NCI-H748 (cell line): ENCODE data around the gene ALPL.

Source experiments
- DNase-seq: peaks from one replicate; lab custom pipeline; 2025; ENCODE audit not compliant: unreplicated experiment; lab: John Stamatoyannopoulos, UW

The ALPL gene

DNA sequence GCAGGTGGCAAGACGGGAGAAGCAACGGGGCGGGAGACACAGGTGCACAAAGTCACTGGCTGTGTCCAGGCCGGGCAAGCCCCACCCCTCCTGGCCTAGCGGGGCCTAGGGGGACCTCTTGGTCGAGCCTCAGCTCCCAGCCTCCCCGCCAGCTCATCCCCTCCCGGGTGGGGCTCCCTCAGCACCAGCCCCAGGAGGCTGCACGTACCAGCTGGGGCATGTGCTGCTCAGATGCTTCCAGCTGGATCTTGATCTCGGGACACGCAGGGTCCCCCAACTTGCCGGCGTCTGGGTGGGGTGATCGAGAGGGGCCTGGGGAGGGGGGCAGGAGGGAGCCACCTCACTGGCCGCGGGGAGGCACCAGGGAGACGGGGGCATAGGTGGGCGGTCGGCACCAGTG, 88.5 kb downstream of the ALPL start:
- no peak for DNase-seq

DNA sequence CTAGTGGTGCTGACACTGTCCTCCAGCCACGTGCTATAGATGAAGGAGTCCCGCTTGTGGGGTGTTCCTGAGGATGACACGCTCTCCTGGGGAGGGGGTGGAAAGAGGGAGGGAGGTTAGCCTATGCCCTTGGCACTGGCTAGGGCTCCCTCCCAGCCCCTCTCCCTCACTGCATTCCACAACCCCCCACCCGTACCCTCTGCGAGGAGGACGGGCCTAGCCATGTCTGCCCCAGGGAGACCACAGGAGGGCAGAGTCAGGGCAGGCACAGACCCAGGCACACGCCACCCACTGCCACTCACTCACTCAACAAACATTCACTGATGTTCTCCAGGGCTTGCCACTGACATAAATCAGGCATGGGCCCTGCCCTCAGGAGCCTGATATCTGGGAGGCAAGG, 89.2 kb downstream of the ALPL start:
- no peak for DNase-seq

DNA sequence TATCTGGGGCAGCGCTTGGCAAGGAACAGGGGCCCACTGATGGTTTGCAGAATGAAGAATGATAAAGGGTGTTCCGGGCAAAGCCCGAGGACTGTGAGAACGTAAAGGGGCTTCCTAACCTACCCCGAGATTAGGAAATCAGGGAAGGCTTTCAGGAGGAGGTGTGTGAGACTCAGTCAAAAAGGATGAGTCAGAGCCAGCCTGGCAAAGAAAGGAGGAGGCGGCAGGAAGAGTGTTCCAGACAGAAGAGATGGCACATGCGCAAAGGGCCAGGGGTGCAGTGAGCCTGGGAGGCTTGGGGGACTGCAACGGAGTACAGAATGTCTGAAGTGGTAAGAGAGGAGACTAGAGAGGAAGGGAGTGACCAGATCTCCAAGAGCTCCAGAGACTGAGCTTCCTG, 89.7 kb downstream of the ALPL start:
- no peak for DNase-seq

DNA sequence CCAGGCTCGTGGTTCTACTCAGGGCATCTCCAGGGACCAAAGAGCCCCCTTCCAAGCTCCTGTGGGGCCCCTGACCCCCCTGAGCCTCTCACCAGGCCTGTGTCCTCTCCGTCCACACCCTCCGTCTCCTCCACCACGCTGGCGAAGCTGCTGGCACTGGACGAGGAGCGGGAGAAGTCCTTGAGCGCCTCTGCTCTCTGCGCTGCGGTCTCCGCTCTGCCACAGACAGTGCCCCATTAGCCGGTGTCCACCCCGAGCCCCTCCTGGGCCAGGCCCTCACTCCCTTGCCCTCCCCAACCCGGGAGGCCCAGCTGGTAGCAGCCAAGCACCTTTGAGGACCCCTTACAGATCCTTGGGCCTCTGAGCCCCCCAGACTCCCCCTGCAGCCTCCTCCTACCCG, 90.2 kb downstream of the ALPL start:
- no peak for DNase-seq

DNA sequence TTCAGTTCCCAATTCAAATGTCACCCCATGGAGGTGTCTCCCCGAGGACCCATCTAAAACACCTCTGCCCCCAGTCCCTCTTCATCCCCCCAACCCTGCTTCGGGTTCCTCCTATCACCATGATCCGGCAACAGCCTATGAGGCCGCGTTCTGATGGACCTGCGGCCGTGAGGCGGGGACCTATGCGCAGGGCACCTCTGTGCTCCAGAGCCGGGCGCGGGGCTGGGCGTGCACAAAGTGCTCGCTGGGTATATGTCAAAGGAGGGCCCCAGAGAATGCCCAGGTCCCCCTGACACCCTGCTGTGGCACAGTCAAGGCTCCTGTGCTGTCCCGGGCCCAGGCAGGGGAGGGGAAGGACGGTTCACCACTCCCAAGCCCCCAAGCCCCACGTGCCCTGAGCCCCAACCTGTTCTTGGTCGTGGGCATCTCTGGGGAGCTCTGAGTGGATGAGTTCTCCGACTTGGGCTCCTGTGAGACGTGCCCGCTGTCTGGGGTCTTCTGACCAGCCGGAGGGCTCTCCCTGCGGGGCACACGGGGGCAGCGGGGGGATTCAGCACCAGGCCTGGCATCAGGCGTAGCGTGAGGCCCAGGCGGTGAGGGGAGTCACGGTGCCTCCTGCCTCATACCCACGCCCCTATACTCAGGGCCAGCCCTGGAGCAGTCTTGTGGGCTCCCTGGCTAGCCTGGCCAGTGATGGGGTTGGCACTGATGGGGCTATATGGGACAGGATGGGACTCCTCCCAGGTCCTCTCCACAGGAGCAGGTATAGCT, 92.2 kb downstream of the ALPL start:
- DNase-seq = no peak

DNA sequence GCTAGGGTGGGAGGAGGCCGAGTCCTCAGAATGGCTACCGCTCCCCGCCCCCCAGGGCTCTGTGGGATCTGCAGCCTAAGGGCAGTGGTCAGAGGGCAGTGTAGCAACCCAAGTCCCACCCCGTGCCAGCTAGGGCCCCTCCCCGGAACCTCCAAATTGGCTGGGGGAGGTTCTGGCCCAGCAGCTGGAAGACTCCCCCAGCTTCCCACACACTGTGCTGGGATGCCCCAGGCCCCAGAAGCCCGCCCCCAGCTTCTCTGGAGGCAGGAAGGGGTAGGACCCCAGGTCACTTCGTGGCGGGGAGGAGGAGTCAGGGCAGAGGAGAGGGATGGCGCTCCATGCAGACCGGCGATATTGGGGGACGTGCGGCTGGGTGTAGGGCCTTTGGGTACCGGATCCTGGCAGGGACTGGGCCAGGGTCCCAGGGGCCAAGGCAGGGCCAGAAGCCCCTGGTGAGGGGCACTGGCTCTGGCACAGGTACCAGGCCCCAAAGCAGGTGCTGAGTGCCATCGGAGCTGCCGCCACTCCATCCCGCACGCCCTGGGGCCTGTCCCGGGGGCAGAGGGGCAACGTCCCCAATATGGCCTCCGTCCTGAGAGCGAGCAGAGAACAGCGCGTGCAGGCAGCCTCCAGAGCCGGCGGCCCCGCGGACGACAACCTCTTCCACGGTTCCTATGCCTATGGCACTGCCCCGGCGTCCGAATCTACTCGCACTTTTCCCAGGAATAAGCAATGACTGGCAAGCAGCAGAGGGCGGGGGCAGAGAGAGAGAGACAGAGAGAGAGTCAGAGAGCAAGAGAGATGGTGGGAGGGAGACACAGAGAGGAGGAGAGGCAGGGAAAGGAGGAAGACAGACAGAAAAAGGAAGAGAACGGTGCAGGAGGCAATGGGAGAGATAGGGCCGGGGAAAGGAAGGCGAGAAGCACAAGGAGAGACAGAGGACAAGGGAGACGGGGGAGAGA, 94.2 kb downstream of the ALPL start:
- no peak for DNase-seq

DNA sequence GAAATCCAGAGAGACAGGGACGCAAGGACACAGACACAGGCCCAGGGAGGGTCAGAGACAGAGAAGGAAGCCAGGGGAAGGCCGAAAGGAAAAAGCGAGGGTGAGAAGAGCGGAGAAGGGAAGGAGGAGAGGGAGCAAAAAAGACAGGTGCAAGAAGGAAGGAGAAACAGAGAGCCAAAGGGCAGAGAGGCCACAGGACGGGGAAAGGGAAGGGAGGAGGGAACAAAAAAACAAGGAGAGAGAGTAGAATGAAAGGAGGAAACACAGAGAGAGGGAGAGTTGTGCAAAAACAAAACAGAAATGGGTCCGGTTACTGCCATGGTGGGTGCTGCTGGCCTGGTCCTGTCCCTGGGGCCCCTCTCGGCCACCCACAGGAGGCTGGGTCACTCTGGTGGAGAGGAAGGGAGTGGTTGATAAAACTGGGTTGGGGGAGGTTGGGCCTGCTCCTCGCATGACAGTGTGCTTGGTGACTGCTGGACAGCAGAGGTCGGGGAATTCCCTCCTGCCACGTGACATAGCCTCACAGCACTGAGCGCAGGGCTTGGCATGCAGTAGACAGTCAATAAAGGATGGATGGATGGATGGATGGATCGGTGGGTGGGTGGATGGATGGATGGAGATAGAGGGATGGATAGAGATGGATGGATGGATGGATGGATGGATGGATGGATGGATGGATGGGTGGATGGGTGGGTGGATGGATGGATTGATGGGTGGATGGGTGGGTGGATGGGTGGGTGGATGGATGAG, 95.2 kb downstream of the ALPL start:
- DNase-seq = no peak

DNA sequence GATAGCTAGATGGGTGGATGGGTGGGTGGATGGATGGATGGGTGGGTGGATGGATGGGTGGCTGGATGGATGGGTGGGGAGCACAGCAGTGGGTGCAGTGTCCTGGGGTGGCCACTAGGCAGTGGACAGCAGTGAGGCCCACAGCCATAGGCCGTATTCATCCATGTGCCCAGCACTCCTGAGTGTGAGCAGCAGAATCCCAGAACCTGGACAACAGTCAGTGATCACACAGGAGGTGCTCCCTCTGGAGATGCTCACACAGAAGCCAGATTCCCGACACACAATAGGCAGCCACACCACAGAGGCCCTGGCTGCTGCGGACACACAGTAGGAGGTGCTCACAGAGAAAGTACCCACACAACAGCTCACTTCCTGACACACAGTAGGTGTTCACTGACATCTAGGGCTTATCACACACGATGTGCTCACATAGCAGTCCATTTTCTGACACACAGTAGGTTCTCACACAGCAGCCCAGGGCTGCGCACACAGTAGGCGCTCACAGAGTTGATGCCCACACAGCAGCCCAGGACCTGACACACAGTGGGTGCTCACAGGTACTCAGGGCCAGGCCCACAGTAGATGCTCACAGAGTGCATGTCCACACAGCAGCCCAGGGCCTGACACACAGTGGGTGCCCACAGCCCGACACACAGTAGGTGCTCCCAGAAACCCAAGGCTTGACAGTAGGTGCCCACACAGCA, 95.9 kb downstream of the ALPL start:
- no peak for DNase-seq

DNA sequence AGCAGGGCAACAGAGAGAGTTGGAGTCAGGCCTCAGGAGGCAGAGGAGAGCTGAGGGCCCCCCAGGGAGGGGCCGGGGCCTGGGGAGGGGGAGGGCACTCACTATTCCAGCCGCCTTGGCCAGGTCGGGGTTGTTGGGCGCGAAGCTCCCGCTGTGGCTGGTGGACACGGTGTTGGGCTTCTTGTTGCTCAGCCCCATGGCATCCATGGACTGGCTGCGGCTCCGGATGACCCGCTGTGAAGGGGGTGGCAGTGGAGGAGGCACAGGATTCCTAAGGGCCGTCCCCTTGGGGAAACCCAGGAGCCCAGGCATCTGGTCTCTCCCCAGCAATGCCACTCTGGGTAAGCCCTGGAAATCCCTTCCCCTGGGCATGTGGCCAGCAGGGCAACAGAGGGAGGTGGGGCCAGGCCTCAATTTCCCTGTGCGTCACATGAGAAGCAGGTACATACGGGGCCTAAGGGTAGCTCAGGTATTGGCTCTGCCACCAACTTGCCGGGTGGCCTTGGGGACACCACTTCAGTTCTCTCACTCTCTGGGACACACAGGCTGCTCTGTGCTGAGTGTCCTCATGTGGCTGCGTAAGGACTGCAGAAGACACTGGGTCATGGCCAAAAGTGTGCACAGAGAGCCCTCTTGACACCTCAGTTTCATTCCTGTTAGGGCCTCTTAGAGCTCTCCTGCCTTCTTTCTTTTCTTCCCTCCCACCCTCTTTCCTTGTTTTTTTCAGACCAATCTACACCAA, 96.9 kb downstream of the ALPL start:
- no peak for DNase-seq

DNA sequence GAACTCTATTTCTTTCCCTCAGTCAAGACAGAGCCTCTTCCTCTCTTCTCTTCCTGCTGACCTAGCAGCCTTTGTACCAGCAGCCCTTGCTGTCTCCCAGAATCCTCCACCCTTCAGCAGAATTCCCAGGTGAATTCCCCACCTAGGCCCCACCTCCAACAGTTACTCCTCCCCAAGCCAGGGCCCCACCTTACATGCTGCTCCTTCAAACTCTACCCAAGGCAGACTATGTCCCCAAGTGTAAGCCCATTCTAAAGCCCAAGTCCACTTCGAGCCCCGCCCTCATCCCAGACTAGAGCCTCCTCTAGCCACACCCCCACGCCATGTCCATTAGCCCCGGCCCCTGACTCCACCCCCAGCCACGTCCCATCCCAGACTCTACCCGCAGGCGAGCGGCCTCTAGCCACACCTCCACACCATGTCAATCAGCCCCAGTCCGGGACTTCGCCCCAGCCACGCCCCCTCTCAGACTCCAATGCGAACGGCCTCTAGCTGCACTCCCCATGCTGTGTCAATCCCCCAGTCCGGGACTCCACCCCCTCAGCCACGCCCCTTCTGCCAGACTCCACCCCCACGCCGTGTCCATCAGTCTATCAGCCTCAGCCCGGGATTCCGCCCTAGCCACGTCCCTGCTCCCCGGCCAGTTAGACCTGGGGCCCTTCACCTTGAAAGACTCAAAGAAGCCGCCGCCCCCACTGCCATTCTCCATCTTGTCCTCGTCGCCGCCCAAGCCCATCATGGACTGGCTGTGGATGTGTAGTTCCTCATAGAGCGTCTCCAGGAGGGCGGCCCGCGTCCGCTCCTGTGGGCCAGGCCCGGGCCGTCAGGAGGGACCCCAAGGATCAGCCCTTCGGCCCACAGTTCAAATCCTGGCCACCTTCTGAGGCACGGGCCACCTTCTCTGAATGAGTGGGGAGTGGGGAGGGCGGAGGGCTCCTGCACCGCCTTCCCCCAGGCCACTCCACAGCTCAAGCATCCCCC, 98.6 kb downstream of the ALPL start:
- DNase-seq = no peak

DNA sequence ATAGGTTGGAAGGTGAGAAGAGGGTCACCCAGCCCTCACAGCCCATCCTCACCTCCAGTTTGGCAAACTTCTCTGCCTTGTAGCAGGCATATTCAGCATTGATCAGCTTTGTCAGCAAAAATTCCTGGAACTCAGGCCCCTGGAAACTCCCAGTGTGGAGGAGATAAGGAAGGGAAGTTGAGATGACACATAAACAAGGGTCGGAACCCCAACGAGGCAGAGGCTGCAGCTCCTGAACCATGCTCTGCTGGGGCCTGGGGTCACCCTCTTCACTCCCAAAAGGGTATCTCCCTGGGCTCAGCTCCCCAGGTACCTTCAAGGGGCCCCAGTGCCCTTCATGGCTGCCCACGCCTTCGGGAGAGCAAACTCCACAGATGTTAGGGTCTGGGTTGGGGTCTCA, 99.6 kb downstream of the ALPL start:
- no peak for DNase-seq

DNA sequence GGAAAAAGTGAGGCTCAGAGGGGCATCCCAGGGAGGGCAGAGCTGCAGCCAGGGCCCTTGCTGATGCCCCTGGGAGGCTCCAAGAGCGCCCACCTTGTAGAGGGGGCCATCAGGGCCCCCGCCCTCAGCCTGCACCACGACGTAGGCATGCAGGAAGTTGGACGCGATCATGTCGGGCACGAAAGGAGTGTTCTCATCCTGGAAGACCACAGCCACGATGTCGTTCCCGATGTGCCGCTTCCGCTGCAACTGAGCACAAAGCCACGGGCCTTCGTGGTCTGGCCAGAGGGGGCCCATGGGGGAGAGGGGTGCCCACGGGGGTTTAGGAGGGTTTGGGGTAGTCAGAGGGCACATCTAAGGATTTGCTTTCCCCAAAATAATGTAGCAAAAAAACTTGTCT, 100.8 kb downstream of the ALPL start:
- no peak for DNase-seq

DNA sequence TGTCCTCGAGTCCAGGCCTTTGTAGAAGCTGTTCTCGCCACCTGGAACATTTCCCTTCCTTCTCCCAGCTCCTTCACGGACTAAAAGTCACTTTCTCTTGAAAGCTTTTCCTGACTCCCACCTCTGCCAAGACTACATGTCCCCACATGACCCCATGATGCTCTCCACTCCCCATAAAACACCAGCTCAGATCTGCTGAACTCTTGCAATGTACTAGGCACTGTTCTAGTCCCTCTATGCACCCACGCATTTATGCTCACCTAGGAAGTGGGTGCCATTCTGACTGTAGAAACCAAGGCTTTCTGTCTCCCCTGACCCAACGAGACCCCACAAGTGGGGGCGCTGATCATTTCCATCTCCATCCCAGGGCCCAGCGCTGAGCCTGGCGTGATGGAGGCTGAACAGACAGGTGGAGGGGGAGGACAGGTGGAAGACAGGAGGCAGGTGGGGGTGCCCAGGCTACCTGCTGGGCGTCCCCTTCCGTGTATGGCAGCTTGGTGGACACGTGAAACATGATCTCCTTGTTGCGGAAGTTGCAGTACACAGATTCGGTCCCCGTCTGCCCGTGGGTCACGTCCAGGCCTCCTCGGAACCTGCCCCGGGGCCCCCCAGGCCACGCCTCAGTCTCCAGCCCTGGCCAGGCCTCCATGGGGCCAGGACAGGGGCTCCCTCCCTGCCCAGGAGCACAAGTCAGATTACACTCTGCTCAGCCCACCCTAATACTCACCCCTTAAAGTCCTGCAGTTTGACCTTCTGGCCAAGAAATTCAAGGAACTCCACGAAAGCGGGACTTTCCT, 102.0 kb downstream of the ALPL start:
- no peak for DNase-seq

DNA sequence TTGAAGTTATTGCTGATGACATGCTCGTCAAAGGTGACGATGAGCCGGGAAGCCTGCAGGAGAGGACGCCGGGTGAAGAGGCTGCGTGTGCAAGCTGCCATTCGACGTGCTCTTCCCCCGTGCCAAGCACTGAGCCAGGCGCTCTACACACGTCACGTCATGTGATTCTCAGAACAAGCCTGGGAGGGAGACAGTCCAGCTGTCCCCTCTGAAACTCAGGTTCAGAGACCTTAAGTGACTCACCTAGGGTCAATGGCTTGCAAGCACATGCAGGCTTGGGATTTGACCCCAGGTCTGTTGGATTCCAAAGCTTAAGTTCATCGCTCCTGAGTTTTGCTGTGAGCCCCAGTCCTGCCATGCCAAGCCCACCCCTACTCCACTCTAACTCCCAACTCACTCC, 102.8 kb downstream of the ALPL start:
- DNase-seq = no peak

DNA sequence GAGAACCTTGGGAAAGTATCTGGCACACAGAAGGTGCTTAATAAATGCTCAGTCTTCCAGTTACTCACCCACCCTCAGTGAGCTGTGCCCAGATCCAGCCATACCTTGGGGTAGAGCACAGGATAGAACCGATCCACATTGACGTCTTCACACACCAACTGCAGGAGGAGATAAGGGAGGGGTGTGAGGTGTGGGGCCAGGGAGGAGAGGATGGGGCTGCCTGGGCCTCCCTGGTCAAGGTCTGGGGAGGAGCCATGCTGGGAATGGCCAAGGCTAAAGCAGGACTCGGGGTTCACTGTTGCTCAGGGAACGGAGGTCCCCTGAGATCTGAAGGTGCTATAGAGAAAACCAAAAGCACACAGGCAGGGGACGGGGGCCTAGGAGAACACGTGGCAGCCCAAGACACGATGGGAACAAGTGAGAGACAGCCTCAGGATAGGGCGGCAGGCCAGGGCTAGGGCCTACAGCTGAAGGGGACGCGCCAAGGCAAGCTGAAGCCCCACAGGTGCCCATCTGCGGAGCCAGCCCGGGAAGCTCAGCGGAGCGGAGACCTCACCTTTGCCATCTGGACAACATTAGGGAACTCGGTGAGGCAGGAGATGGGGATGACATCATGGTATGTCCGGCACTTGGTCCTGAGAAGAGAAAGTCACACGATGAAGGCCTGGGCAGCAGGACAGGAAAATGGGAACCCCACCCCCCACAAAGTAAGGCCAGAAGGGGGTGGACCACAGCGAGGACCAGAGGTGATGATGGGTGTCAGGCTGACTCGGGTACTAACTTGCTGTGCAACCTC, 104.0 kb downstream of the ALPL start:
- no peak for DNase-seq

DNA sequence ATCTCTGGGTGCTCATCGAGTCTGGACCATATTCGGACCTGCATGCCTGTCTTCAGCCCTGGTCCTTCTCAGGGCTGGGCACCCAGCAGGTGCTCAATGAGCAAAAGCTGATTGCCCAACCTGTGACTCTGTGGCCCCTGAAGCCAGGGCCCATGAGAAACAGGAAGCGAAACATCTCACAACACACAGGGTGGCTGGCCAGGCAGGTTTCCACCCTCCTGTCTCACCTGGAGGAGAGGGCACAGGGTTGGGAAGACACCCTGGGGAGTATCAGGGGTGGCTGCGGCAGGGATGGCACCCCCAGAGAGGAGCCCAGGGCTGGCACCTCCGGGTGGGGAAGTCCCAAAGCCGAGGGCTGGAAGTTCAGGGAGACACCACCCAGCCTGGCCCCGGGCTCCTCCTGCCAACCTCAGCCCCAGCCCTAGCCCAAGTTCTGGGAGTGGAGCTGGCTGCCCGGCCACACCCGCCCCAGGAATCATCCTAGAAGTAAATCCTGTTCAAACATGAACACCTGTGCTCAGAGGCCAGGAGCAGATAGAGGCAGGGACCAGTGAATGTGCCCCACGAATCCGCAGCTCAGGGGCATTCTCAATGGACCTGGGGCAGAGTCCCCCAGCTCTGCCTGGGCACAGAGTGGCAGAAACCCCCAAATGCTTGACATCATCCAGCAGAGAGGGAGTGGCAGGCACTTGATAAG, 105.3 kb downstream of the ALPL start:
- no peak for DNase-seq

DNA sequence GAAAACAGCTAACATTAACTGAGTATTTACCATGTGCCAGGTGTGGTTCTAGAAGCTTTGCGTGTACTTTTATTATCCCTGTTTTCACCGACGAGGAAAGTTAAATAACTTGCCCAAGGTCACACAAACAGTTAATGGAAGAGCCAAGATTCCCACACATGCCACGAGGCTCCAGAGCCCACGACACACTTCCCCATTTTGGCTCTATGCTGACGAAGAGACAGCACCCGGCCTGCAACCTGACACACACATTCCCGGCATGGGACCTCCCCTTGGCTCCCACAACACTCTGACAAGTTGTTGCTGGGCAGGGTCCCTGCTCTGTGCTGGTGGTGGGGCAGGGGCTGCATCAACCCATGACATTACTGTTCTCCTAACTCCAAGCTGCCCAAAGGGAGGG, 107.1 kb downstream of the ALPL start:
- no peak for DNase-seq
